Left renal pelvis (tissue), 4 donors: ENCODE results near the gene IRS2. TPM values are rescaled to one million over a fixed set of nuclear protein-coding genes. Genes with fewer than 3 reads are reported as not detected.

Experiments
- DNase-seq, 4 donors: peaks; one replicate each; pipeline ENCODE4 v3.0.0-alpha.2; 2013; ENCODE audit warnings: low read depth in 4 of 4, low spot score in 3 of 4
- polyA plus RNA-seq, 4 donors: library from polyadenylated mRNA; unstranded; fragments of 120-200 nt; gene quantifications; one replicate each; pipeline ENCODE4 v1.2.1, GENCODE V29; 2013; ENCODE audit not compliant: insufficient read length in 4 of 4

The IRS2 gene
- polyA plus RNA-seq, 4 donors: 6.7 to 13.3 (median 11.7) TPM

GRCh38 chr13:109715902-109716301, 70.5 kb downstream of the IRS2 start:
- no peak for DNase-seq

DNA sequence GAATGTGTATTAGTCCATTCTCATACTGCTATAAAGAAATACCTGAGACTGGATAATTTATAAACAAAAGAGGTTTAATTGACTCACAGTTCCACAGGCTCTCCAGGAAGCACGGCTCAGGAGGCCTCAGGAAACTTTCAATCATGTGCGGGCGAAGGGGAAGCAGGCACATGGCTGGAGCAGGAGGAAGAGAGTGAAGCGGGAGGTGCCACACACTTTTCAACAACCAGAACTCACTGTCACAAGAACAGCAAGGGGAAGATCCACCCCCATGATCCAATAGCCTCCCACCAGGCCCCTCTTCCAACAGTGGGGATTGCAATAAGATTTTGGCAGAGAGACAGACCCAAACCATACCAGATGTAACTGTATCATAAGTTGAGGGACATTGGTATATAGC, 72.7 kb downstream of the IRS2 start:
- no peak for DNase-seq

- DNase-seq: no peak
Observed at GRCh38 chr13:109712124-109712722, 74.2 kb downstream of the IRS2 start.

GRCh38 chr13:109707742-109708617, 78.4 kb downstream of the IRS2 start:
- no peak for DNase-seq

- DNase-seq: no peak
Observed at GRCh38 chr13:109707044-109707741, 79.2 kb downstream of the IRS2 start.

DNA sequence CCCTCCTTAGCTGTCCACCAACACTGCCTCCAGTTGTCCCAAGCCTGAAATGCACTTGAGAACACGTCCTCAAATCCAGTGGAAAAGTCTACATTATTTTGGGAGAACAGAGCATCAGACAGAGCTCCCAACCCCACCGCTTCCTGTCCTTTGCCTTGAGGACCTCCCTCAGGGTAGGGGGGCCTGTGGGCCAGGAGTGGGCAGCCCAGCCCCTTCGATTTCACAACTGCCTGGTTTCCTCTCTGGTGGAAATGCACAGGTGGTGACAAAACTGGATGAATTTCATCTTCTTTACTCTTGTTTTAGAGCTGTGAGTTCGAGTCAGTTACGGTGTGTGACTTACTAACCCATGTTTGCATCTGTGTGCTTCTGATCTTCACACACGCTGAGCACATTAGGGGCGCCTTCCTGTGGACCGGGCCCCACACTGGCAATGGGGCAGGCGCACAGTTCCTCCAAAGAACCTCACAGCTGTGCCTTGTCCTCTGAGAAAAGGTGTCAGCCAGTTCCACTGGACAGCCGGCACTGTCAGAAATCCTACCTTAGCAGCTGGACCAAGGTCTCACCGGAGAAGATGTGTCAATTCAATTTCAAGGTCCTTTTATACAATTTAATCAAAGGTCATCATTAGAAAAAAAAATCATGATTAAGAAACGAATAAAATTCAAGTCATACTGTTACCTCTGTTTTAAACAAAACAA, 80.2 kb downstream of the IRS2 start:
- no peak for DNase-seq

DNA sequence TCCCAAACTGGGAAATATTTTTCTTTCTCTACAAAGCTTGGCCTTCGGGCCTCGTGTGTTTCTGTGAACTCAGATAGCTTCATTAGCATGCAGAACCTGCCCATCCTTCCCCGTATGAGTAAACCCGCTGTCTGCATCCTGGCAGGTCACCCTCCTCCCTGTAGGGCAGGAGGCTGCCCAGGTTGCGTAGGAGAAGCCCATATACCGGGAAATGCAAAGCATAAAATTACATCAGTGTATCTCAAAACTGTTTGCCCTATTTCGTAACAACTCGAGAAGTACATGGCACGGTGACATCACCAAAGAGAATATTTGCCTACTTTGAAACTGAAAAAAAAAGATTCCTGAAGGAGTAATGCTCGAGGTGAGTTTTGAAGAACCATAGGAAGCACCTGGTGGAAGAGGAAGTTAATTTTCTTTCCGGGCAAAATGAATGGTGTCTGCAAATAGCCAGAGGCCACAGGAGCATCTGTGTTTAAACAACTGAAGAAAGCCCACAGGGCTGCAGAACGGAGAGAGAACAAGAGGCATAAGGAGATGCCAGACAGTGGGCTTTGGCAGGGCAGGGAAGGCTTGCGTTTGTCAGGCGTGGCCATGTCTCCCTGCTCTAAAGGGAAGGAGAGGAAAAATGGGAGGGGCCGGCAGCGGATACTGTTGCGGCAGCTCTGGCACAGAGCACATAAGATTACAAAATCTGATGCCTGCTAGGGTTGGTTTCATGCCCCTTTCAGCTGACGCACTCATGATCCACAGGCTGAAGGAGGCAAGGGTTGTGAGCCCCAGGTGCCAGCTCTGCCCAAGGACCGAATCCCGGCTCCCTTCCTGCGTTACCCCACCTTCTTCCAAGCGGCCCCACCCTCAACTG, 81.4 kb downstream of the IRS2 start:
- DNase-seq: no peak

GRCh38 chr13:109703250-109703649, 83.1 kb downstream of the IRS2 start:
- no peak for DNase-seq
